SIG-M5 treated with dmso at 0.1 percent for 504 hours (cell line): ENCODE measurements around the gene ARHGAP31.
A peak's percentile ranks its signal among the peaks of the same experiment; 100 is the strongest.

Source experiments
- DNase-seq: peaks from one replicate; lab custom pipeline; 2025; ENCODE audit not compliant: unreplicated experiment; lab: John Stamatoyannopoulos, UW

ARHGAP31 gene

GRCh38 chr3:119376758-119377157, 82.6 kb downstream of the ARHGAP31 start:
- no peak for DNase-seq

- no peak for DNase-seq
These were observed 84.1 kb downstream of the ARHGAP31 start for GRCh38 chr3:119378259-119378803.

GRCh38 chr3:119380697-119381096, 86.5 kb downstream of the ARHGAP31 start:
- DNase-seq, result peak; percentile 25

GRCh38 chr3:119382134-119382533, 88.0 kb downstream of the ARHGAP31 start:
- DNase-seq, result no peak

DNA sequence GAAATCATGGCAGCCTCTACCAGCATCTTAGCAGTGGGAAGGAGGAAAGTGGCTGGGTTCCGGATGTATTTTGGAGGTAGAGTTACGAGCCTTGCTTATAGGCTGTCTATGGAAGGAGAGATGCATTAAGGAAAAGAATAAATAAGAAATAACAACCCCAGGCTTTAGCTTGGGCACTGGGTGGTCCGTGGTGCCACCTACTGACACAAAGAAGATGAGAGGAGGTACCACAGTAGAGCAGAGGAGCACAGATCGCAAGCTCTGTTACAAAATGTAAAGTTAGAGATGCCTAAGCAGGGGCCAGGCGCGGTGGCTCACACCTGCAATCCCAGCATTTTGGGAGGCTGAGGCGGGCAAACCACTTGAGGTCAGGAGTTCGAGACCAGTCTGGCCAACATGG, 94.4 kb downstream of the ARHGAP31 start:
- no peak for DNase-seq

DNA sequence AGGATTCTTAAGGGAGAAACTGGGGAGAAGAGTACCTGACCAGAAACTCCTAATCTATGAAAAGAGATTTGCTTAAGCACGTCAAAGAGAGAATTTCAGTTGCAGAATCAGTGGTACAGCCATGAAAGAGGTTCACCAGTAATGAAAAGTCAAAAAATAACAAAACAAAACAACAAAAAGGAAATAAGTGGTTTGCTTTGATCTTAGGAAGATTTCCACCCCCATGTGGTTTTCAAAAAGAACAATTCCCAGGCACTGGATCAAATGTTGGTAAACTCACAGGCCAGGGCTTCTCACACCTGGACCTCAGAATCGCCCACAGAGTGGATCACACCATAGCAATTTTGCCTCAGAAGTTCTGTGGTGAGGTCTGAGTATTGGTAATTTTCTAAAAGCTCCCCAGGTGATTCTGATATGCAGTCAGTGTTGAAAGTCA, 101.8 kb downstream of the ARHGAP31 start:
- no peak for DNase-seq

DNA sequence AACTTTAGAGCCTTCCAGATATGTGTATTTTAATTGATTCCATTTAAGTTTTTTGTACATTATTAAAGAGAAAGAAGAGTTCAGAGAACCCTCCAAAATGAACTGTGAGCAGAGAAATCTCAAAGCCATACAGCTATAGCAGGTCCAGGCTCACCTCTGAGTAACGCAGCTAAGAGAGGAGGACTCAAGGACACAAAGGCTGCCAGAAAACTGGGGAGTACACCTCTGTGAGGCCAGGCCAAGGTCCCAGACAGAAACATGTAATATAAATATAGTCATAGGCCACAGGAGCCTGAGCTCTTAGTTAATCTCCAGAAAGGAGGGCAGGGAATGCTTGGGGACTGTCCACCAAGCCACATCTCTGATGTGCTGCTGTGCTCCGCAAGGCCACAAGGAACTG, 102.7 kb downstream of the ARHGAP31 start:
- no peak for DNase-seq

GRCh38 chr3:119400466-119400865, 106.3 kb downstream of the ARHGAP31 start:
- DNase-seq, result no peak

- DNase-seq, result no peak
These were observed 106.9 kb downstream of the ARHGAP31 start for GRCh38 chr3:119401069-119401468.

- DNase-seq, result no peak
These were observed 107.6 kb downstream of the ARHGAP31 start for GRCh38 chr3:119401503-119402440.

- DNase-seq, result no peak
These were observed 108.6 kb downstream of the ARHGAP31 start for GRCh38 chr3:119402791-119403190.

DNA sequence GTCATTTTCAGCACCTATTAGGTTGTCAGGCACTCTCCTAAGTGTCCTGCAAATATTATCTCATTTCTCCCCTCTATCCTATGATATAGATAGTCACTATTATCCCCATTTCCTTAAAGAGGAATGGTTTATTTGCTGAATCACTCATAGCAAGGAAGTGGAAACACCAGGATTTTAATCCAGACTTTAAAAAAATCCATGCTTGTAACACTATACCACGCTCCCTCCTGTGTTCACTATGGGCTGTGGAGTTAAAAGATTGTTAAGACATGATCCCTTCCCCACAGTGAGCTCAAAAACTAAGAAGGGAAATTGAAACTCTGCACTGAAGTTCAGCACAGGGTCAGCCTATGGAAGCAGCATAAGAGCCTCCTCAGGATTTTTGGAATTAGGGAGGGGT, 109.0 kb downstream of the ARHGAP31 start:
- no peak for DNase-seq

GRCh38 chr3:119405315-119405714, 111.1 kb downstream of the ARHGAP31 start:
- no peak for DNase-seq

DNA sequence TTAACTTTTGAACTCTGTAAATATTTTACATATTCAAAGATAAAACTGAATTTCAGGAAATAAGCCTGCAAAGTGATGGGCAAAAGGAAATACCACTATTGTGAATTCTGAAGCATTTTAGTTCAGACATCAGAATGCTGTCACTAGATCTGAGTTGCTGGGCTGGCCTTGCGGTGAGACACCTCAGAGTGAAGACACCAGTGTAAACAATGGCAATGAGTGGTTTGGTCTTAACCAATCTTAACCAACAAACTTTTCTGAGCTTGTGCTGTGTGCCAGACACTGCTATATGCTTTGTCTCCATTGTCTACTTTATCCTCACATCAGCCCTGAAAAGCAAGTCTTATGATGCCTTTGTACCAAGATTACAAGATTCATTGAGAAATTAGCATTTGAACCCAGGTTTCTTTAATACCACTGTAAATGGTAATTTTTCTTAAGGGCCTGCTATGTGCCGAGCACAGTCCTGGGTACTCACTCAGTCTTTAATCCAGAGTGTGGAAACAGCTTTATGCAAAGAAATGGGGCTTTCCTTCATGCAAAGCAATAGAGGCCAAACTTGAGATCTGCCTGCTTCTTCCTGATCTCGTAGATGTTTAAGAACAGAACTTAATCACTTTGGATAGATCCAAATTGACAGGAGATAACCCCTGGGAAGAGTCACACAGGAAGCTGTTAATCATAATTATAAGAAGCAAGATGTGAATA, 114.2 kb downstream of the ARHGAP31 start:
- no peak for DNase-seq

- DNase-seq, result no peak
These were observed 115.7 kb downstream of the ARHGAP31 start for GRCh38 chr3:119409844-119410243.

GRCh38 chr3:119413603-119414280, 119.6 kb downstream of the ARHGAP31 start:
- DNase-seq, result no peak

GRCh38 chr3:119416873-119417272, 122.7 kb downstream of the ARHGAP31 start:
- no peak for DNase-seq

DNA sequence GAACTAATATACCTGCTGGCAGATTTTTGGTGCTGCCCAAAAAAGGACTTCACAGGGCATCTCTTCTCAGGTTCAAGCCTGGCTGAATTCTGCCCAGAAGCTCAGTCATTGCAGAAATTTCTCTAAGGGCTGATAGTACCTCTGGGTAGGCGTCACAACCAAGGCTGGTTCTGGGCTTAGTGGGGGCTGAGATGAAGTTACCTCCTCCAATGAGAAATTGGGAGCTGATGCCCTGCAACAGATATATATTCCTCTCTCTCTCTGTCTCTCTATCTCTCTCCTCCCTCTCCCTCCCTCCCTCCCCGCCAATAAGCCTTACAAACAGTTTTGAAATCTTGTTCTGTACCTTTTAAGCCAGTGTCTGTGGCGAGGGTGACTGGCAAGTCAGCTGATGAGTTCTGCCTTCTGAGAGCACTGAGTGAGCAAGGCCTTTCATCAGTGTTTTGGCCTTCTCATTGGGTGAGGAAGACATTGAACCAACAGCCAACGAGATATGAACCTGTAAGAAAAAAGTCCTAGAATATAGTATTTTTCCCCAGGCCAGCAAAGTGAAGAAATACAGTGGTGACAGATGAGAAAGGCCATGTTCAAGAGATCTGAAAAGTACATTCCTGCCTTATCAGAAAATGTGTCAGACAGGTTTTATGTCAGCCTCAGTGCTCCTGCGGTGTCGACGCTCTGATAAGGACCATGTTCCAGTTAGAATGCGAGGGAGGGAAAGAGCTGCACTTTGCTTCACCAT, 123.8 kb downstream of the ARHGAP31 start:
- DNase-seq, result no peak

- no peak for DNase-seq
These were observed 124.5 kb downstream of the ARHGAP31 start for GRCh38 chr3:119418641-119419040.

DNA sequence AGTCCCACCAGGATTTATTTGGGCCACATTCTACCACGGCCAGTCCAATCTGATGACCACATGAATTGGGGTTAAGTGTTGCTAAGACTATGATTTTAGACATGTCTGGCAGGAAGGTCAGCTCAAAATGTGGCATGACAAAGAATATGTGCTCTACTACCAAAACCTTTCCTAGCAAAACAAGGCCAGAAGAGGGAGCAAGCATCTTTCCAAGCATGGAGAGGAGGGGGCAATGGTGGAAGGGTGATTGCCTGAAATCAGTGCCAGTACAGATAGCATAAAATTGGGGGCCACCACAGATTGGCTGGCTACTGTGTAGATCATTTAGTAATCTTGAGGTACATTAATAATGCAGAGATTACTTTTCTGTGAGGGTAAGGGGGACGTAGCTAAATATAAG, 126.0 kb downstream of the ARHGAP31 start:
- no peak for DNase-seq

GRCh38 chr3:119427669-119428068, 133.5 kb downstream of the ARHGAP31 start:
- DNase-seq, result no peak
